Anterior cingulate cortex (tissue), 58 donors: ENCODE measurements around the gene LRP6.
"Not testable (repeated sequence)": the region's sequence is repeated elsewhere in the genome, so short reads cannot be mapped to it uniquely, and the experiment has no call there.

Experiments used
- DNase-seq, 58 donors: peaks; one replicate each; lab custom pipeline; 2025; lab: John Stamatoyannopoulos, UW

The LRP6 gene

DNA sequence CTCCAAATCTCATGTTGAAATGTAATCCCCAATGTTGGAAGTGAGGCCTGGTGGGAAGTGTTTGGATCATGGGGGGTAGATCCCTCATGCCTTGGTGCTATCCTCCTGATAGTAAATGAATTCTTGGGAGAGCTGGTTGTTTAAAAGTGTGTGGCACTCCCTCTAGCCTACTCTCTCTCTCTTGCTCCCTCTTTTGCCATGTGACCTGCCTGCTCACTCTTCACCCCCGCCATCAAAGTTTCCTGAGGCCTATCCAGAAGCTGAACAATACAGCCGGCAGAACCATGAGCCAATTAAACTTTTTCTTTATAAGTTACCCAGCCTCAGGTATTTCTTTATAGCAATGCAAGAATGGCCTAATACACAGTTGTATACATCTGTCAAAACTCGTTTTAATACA, 133.6 kb downstream of the LRP6 start:
- DNase-seq = no peak

DNA sequence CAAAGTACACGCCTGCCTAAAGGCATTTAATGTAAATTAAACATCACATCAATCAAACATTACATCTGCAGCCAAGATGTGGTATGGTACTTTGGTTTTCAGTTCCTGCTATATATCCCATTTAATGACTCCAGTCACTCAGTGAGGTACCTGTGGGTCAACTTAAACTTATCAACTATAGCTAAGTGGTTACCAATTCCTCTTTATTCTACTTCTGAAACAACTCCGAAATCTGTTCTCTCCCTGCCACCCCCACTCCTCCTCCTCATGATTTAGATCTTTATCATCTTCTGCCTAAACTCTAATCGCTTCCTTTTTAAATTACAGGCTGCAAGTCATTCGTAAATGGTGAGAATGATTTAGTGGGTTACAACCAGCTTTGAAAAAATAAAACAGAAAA, 138.2 kb downstream of the LRP6 start:
- no peak for DNase-seq

DNA sequence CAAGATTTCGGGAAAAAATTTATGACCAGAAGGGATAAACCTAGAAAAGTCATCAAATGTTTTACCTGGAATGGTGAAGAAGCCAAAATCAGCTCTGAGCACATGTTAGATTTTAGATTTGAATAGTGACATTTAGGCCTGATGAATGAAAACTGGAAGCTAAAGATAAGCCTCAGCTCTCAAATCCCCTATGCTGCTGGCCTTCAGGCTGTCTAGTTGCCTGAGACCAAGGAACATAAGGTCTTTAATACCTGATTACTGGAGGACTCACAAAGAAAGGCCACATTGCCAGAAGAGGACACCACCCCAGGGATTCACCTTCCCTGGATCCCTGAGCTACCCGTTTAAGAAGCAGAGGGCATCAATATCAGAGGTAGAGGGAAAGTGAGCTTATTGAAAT, 139.5 kb downstream of the LRP6 start:
- no peak for DNase-seq

DNA sequence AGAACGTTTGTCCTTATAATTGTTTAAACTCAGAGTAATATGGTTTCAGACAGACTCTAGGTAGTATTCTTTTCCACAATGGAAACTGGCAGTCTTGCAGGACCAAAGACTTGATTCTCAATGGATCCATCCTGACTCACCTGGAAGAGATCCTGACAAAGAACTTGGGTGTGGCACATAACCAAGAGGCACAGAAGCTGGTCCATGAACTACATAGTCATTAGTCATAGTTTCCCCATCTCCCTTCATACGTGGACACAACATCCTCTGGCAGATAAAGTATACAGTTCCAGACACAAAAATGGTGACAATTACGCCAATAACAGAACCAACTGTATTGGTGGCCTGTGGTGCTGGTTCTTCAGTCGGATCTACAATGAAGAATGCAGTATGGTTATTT, 140.3 kb downstream of the LRP6 start:
- DNase-seq = no peak

DNA sequence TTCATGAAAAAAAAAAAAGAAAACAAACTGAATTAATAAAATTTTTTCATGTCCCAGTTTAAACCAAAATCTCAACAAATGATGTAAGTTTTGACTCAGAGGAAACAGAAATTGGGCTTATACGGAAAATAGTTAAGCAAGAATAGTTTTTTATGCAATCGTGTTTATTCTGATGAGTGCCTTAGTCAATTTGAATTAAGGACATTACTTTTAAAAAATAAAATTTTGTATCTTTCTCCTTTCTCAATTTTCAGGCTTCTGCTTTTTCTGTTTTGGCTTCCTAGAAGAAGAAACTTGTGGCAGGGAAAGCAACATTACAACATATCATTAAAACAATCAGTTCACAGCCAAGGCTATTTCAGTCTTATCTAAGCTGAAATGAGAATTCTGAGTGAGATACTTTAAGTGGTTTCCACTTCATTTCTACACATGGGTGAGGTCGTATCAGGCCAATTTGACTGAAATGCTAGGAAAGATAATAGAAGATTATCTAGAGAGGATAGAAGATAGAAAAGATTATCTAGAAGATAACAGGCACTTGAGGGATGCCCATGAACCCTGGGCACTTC, 143.7 kb downstream of the LRP6 start:
- DNase-seq = no peak

DNA sequence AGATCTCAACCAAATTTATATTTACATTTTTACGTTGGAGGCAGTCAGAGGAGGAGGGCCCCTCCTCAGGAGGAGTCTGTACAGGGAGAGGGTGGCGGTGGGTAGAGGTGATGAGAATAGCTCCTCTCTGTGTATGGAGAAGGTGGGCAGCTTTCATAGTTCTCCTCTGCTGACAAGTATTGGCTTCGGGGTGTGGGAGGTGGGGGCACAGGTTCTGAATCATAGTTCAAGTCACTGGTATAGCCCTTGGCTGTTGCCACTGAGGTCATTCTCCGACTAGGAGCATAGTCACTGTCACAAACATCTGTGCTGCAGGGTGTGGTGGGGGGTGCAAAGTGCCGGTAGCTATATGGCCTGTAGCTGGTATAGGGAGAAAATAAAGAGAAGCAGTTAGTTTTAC, 145.8 kb downstream of the LRP6 start:
- no peak for DNase-seq

DNA sequence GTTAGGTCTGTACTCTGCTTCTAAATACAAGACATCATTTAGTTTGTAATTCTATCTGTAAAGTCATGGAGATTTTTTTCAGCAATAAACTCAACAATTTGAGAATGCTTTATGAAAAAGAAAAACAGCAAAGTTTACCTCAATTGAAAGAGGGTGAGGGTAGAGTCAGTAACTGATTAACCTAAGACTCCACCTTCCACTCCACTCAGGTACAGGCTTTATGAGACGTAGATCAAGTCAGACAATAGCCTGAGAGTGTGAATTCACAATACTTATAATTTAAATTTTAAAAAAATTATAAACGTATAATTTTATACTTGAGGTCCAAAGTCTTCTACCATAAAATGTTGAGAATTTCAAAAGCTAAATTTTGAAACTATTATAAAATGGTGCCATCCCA, 150.2 kb downstream of the LRP6 start:
- no peak for DNase-seq

DNA sequence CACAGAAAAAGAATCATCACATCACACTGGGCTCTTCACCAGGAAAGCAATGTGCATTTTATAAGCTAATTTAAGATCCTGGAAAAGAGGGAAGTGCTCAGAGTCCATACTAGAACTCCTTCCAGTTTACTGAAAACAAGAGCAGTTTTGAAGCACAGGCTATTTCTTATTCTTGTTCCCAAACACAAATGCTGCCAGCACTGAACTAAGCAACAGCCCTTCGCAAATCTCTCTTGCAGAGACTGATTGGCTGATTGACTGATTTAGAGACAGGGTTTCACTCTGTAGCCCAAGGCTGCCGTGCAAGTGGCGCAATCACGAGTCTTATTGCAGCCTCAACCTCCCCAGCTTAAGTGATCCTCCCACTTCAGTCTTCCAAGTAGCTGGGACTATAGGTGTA, 151.3 kb downstream of the LRP6 start:
- peak in 24 of 58 donors; percentile 1 to 76 (median 11) for DNase-seq

DNA sequence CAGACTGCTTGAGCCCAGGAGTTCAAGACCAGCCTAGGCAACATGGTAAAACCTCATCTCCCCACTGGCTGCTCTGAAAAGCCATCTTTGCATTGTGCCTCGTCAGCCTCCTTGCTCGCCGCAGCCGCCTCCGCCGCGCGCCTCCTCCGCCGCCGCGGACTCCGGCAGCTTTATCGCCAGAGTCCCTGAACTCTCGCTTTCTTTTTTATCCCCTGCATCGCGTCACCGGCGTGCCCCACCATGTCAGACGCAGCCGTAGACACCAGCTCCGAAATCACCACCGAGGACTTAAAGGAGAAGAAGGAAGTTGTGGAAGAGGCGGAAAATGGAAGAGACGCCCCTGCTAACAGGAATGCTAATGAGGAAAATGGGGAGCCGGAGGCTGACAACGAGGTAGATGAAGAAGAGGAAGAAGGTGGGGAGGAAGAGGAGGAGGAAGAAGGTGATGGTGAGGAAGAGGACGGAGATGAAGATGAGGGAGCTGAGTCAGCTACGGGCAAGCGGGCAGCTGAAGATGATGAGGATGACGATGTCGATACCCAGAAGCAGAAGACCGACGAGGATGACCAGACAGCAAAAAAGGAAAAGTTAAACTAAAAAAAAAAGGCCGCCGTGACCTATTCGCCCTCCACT, 155.8 kb downstream of the LRP6 start:
- not testable (repeated sequence) for DNase-seq

DNA sequence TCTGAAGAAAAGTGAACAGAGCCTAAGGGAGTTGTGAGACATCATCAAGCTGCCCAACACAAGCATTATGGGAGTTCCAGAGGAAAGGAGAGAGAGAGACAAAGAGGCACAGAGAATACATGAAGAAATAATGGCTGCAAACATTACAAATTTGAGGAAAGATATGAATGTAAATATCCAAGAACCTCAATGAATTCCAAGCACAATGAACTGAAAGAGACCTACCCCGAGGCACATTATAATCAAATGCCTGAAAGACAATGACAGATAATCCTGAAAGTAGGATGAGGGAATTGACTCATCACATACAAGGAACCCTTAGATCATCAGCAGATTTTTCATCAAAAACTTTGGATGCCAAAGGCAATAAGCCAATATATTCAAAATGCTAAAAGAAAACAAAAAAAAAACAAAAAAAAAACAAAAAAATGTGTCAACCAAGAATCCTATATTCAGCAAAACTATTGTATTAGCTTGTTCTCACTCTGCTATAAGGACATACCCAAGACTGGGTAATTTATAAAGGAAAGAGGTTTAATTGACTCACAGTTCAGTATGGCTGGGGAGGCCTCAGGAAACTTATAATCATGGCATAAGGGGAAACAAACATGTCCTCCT, 158.3 kb downstream of the LRP6 start:
- DNase-seq = no peak

DNA sequence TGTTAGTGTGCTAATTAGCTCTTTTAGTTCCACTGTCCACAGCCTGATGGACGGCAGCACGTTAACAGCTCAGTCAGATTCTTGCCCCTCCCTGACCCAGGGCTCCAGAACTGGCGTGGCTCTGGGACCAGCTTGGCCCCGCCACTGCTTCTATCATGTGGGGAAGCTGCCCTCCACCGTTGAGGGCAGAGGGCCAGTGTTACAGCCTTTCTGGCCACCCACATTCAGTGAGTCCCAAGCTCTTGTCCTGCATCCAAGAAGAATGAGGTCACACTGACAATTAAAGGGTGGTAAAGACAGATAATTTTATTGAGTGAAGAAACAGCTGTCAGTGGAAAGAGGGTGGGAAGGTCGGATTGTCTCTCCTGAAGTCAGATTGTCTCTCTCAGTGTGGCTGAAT, 159.2 kb downstream of the LRP6 start:
- DNase-seq = no peak

DNA sequence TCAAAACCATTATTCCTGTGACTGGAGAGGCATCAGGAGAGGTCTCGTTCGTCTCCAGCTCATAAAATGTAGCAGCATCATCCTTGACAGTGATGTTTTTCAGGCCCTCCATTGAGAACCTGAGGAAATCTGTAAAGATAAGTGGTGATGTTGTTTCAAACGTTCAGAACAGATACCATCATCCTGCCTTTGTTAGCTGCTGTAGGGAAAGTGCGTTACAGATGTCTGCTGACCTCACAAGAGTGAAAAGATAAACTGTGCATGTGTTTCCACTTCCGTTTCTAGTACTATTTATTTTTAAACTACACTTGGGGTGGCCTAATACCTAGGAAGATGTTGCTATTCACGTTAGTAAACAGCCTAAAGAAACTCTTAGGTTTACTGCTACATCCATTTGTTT, 167.7 kb downstream of the LRP6 start:
- no peak for DNase-seq

DNA sequence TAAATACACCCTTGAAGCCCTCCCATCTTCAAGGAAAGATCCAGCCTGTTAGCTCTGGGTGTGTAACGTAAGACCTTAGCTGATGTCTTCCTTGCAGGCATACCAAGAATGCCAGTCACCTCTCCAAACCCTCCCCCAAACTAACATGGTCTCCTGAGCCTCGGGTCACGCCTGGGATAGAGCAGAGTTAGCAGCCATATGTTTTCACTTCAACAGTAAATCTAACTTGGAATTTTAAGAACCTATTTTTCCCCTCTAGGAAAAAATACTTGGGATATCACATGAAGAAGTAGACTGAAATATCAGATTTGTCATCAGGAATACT, 168.2 kb downstream of the LRP6 start:
- DNase-seq = no peak

DNA sequence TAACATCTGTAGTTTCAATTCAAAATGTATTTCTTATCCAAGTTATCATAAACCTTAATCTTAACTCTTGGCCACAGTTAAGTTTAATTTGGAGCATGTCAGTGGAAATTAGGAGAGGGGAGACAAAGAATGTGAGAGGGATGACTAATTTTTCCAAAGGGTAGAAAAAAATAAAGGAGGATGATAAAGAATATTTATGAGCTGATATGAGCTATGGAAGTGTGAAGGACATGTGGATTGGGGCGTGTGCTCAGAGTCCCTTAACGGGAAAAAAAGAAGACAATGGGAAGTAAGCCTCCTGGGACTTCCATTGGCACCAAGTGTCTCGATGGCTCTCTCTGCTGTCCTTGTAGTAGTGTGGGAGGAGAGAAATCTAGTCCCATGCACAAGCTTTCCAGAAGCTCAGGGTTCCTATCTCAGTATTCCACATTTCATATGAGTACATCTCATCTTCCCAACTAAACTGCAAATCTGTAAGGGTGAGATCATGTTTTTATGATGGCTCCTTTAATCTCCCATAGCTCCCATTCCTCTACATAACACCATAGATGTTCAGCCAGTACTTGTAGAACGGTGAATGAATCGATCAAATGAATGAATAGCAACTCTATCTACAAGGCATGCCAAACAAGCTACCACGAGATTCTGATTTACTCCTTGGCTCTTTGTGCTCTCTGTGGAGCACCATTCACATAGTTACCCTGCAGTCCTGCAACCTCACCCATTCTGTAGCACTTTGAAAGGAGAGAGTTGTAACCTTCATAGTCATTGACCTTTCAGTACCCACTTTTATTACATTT, 168.8 kb downstream of the LRP6 start:
- no peak for DNase-seq

DNA sequence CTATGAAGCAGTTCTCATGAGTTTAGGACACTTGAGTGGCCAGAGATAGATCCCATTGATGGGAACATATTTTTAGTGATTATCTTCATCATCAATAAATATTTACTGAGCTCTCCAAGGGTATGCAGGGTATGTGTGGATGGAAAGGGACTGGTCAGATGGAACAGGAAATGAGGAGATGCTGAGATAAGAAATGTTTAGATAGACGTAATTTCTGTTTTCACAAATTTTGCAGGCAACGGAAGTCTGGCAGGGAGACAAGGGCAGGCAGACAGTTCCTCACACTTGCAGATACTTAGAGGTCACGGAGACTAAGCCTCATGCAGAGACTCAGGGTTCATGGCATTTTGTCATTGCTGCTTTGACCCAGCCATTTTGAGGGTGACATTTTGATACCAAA, 171.8 kb downstream of the LRP6 start:
- no peak for DNase-seq

DNA sequence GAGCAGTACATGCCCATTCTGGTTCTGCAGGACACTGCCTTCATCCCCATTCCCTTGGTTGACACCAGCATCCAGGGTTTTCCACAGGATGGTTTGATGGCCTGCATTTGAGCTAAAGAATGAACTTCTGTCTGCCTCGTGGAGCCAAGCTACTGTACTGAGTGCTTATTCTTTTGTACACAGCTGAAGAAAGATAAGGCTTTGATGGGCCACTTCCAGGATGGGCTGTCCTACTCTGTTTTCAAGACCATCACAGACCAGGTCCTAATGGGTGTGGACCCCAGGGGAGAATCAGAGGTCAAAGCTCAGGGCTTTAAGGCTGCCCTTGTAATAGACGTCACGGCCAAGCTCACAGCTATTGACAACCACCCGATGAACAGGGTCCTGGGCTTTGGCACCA, 172.4 kb downstream of the LRP6 start:
- no peak for DNase-seq

DNA sequence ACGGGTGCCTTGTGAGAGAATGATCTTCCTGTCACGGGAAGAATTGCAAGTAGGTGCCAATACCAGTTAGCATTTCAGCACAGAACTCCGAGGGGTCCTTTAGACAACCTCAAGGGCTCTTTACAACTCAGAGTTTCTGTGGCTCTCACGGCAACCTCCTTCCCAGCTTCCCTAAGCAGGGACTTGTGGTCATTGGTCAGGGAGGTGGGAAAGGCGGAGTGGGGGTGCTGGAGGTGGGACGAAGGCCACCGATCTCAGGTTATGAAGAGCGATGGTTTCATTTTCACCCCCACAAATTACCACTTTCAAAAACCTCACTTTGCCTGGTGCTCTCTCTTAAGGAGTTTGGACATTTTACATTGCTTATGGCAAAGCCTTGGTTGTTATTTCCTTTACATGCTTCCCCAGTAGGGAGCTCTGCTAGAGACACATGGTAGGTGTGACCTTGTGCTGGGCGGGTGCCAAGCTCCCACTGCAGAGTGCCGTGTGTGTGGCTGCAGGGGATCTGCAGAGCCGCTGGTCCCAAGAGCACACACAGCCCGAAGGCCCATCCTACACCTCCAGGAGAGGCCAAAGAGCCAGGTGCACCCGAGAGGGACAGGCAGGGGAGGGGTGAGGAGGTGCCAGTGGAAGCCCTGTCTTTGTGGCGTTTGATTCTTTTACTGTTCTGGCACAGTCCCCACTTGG, 174.7 kb downstream of the LRP6 start:
- peak in 1 of 58 donors; percentile 22 for DNase-seq

DNA sequence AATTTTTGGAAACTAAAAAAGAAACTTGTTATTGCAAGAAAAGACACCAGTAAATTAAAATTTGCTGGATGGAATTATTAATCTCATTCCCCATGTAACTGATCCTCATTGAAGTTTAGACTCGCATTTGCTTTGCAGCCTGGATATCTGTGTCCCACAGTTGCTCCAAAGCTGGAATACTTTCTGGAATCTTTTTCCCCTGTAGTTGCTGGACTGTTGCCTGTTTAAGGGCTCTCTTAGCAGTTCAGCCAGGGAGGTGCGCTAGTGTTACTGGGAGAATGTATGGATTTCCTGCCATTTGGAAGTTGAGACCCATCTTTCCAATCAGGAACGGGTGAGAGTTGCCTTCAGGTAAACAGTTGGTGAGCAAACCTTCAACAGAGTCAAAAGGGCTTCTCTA, 175.8 kb downstream of the LRP6 start:
- no peak for DNase-seq

DNA sequence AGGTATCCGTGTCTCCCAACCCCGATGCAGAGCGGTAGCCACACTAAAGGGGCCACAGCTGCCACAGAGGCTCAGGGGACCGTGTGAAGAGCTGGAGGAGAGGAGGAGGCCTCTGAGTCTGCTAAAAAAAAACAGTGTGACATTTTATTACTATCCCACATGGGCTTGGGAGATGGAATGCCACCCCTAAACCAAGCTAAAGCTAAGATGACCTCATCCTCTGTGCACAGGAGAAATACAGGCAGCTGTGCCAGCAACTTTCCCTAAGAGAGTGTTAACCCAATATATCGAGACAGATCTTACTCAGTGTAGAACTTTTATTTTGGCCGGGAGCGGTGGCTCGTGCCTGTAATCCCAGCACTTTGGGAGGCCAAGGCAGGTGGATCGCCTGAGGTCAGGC, 178.1 kb downstream of the LRP6 start:
- DNase-seq = no peak

DNA sequence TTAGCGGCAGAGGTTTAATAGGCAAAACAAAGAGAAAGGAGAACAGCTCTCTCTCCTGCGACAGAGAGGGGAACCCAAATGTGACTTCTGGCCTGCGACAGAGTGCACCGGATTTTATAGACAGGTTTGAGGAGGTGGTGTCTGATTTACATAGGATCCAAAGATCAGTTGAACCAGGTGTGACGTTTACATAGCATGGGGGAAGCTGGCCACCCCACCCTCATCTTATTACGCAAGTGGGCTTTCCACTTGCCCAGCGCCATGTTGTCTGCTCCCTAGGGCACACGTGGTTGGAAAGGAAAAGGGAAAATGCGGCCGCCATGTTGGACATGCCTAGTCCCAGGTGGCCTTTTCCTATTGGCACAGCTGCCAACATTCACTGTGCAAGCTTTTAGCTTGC, 178.7 kb downstream of the LRP6 start:
- DNase-seq = no peak

DNA sequence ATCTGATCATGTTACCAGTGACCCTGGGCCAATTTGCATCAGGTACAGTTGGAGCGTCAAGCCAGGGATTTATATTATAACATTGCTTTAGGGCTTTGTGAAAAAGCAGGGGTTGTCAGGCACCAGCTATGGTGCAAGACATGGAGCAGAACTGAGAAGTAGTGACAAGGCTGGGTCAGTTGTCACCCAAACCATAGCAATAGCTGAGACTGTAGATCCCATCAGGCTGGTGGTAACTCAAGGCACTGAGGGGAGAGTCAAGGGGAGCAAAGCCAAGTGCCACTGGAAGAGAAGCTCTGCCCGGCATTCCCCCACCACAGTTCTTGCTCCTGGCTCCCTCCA, 179.2 kb downstream of the LRP6 start:
- DNase-seq = no peak
